ENCODE measurements around the gene KCNQ4.

KCNQ4 gene

DNA sequence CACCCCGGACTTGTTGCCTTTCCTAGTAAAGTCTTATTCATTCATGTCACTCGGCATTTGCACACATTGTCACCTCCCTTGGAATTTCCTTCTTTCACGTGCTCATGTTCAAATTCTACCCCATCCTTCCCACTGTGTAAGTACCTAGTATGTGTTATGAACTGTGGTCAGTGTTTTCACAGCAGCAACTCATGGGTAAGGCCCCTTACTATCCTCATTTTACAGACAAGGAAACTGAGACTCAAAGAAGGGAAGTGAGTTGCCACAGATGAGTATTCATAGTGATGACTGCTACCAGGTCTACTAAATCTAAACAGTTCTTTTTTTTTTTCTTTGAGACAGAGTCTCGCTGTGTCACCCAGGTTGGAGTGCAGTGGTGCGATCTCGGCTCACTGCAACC, 68.1 kb downstream of the KCNQ4 start:
- H3K36me3 ChIP-seq (ENCODE audit: control insufficient read depth, low read length): no peaks in the 10 kb centered on the region
- H3K27ac ChIP-seq (ENCODE audit: low read depth, low read length): no peak overlapping the region
- no peaks in the 10 kb centered on the region for H3K79me2 ChIP-seq (ENCODE audit: control insufficient read depth, low read length)
- TF ChIP-seq, protein P1, sequence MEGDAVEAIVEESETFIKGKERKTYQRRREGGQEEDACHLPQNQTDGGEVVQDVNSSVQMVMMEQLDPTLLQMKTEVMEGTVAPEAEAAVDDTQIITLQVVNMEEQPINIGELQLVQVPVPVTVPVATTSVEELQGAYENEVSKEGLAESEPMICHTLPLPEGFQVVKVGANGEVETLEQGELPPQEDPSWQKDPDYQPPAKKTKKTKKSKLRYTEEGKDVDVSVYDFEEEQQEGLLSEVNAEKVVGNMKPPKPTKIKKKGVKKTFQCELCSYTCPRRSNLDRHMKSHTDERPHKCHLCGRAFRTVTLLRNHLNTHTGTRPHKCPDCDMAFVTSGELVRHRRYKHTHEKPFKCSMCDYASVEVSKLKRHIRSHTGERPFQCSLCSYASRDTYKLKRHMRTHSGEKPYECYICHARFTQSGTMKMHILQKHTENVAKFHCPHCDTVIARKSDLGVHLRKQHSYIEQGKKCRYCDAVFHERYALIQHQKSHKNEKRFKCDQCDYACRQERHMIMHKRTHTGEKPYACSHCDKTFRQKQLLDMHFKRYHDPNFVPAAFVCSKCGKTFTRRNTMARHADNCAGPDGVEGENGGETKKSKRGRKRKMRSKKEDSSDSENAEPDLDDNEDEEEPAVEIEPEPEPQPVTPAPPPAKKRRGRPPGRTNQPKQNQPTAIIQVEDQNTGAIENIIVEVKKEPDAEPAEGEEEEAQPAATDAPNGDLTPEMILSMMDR (IDR thresholded peaks at IDR 0.05; ENCODE audit: low read depth, low read length, poor library complexity, severe bottlenecking): no peak
- TF ChIP-seq EZH2phosphoT487 (IDR thresholded peaks at IDR 0.05; ENCODE audit: borderline replicate concordance, low read length): no peak
- peaks cover 4% of the 10 kb centered on the region; the same call in 1 of the 2 replicates for H3K4me1 ChIP-seq (ENCODE audit: control insufficient read depth, low read length)
- H3K4me2 ChIP-seq (ENCODE audit: low read length): no peak overlapping the region
- no peaks in the 10 kb centered on the region for H3K9me2 ChIP-seq (replicated peaks; ENCODE audit: control insufficient read depth, low read length)
- no peaks in the 10 kb centered on the region for H4K20me1 ChIP-seq (ENCODE audit: control insufficient read depth, insufficient read depth, low read depth, low read length)
- H3K4me3 ChIP-seq (ENCODE audit: low read length): no peak overlapping the region
- H3K27me3 ChIP-seq (ENCODE audit: control insufficient read depth, low read length): peaks cover 3% of the 10 kb centered on the region; the same call in 1 of the 2 replicates
- H3F3A ChIP-seq (ENCODE audit: control insufficient read depth, insufficient read depth): no peaks in the 10 kb centered on the region
- H3K9me3 ChIP-seq (ENCODE audit: control insufficient read depth, insufficient read depth, low read length): no peaks in the 10 kb centered on the region

DNA sequence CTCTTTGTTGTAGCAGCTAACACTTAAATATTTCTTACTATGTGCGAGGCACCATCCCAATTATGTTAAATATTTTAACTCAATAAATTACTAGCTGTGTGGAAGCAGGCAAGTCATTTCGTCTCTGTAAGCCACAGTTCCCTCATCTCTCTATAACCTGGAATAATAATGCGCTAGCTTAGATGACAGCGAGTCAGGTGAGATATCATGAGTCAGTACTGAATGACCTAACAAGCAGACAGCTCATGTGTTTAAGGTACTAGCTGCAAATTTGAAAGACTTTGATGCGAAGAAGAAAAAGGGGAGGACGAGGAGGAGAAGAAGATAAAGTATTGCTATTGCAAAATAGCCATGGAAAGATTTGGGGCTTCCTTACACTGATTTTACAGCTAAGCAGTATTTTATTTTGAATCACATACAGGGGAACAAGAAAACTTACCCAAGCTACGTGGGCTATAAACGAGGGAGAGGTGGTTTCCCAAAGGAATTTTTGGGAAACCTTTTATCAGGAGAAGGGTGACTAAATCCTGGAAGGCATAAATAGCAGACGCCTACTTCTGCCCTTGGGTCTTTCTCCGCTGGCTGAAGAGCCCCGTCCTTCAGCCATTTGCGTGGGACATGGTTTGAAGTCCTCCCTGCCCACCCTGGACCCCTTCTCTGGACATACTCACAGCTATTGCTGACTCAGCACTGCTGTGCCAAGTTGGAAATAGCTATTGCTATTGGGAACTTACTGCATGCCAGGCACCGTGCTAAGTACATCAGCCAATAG, 69.7 kb downstream of the KCNQ4 start:
- Histone ChIP-seq H3K4me3 (ENCODE audit: low read length) (no peak overlapping the region), H3K4me1 (ENCODE audit: control insufficient read depth, low read length) (peaks cover 4% of the 10 kb centered on the region; the same call in 1 of the 2 replicates), H3F3A (ENCODE audit: control insufficient read depth, insufficient read depth) (no peaks in the 10 kb centered on the region), H3K79me2 (ENCODE audit: control insufficient read depth, low read length) (no peaks in the 10 kb centered on the region), H4K20me1 (ENCODE audit: control insufficient read depth, insufficient read depth, low read depth, low read length) (no peaks in the 10 kb centered on the region), H3K4me2 (ENCODE audit: low read length) (no peak overlapping the region), H3K36me3 (ENCODE audit: control insufficient read depth, low read length) (no peaks in the 10 kb centered on the region), H3K9me3 (ENCODE audit: control insufficient read depth, insufficient read depth, low read length) (no peaks in the 10 kb centered on the region), H3K27ac (ENCODE audit: low read depth, low read length) (no peak overlapping the region), H3K27me3 (ENCODE audit: control insufficient read depth, low read length) (no peaks in the 10 kb centered on the region), H3K9me2 (replicated peaks; ENCODE audit: control insufficient read depth, low read length) (no peaks in the 10 kb centered on the region)
- TF ChIP-seq EZH2phosphoT487 (IDR thresholded peaks at IDR 0.05; ENCODE audit: borderline replicate concordance, low read length): no peak
- TF ChIP-seq, protein P1 (IDR thresholded peaks at IDR 0.05; ENCODE audit: low read depth, low read length, poor library complexity, severe bottlenecking): no peak

DNA sequence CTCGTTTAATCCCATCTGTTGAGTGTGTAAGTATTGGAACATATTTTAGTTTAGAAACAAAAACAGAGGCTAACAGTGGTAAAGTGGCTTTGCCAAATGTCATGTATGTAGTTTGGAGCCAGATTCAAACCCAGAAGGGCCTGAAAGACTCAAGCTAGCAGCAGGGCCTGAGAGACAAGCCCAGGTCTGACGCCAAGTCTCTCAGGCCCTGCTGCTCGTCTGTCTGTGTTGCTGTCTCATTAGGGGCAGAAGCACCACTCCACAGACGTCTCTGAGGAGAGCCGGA, 70.2 kb downstream of the KCNQ4 start:
- Histone ChIP-seq H3K79me2 (ENCODE audit: control insufficient read depth, low read length) (no peaks in the 10 kb centered on the region), H3K4me2 (ENCODE audit: low read length) (no peak overlapping the region), H3K9me3 (ENCODE audit: control insufficient read depth, insufficient read depth, low read length) (no peaks in the 10 kb centered on the region), H3K9me2 (replicated peaks; ENCODE audit: control insufficient read depth, low read length) (no peaks in the 10 kb centered on the region), H3F3A (ENCODE audit: control insufficient read depth, insufficient read depth) (no peaks in the 10 kb centered on the region), H3K36me3 (ENCODE audit: control insufficient read depth, low read length) (no peaks in the 10 kb centered on the region), H3K27me3 (ENCODE audit: control insufficient read depth, low read length) (0 out of 2 replicates have a peak, but pooled peaks cover 2% of the 10 kb centered on the region), H4K20me1 (ENCODE audit: control insufficient read depth, insufficient read depth, low read depth, low read length) (no peaks in the 10 kb centered on the region), H3K4me1 (ENCODE audit: control insufficient read depth, low read length) (peaks cover 4% of the 10 kb centered on the region; the same call in 1 of the 2 replicates), H3K27ac (ENCODE audit: low read depth, low read length) (no peak overlapping the region), H3K4me3 (ENCODE audit: low read length) (no peak overlapping the region)
- TF ChIP-seq, protein P1 (IDR thresholded peaks at IDR 0.05; ENCODE audit: low read depth, low read length, poor library complexity, severe bottlenecking): no peak
- TF ChIP-seq EZH2phosphoT487 (IDR thresholded peaks at IDR 0.05; ENCODE audit: borderline replicate concordance, low read length): no peak

All from DOHH2 (cell line).